Vagina (tissue), 2 donors: ENCODE data around the gene STK38L. TPM values are rescaled to one million over a fixed set of nuclear protein-coding genes. Genes with fewer than 3 reads are reported as not detected.
A peak's percentile ranks its signal among the peaks of the same experiment; 100 is the strongest.

ENCODE experiments used
- DNase-seq, 2 donors: peaks; one replicate each; pipeline ENCODE4 v3.0.0-alpha.2; 2017; ENCODE audit errors: extremely low spot score in 2 of 2
- H3K27ac ChIP-seq: fragments of 200-600 bp; sonication (generic); one replicate; pipeline ENCODE4 v1.5.1; 2019
- H3K27me3 ChIP-seq: fragments of 200-600 bp; sonication (generic); one replicate; pipeline ENCODE4 v1.5.1; 2019
- H3K36me3 ChIP-seq, 2 donors: fragments of 200-600 bp; sonication (generic); one replicate each; pipeline ENCODE4 v1.5.1; 2017 to 2019
- H3K4me1 ChIP-seq: fragments of 200-600 bp; sonication (generic); one replicate; pipeline ENCODE4 v1.5.1; 2019
- H3K4me3 ChIP-seq, 2 donors: fragments of 200-600 bp; sonication (generic); 1 replicate in 1 of 2; 2 replicates in 1 of 2; pipeline ENCODE4 v1.5.1; 2016 to 2019
- H3K9me3 ChIP-seq: fragments of 200-600 bp; sonication (generic); one replicate; pipeline ENCODE4 v1.5.1; 2019
- POLR2A ChIP-seq, 2 donors: fragments of 450-650 bp; IDR thresholded peaks; one replicate each; pipeline ENCODE4 v1.6.1; 2017; ENCODE audit warnings: antibody characterized with exemption in 2 of 2, mild to moderate bottlenecking in 2 of 2, moderate library complexity in 2 of 2
- POLR2AphosphoS5 ChIP-seq, 2 donors: sonication (generic); formaldehyde crosslinking; IDR thresholded peaks; one replicate each; pipeline ENCODE4 v1.9.0; 2017; ENCODE audit warnings: antibody characterized with exemption in 2 of 2, mild to moderate bottlenecking in 2 of 2, low read depth in 1 of 2; ENCODE audit not compliant: insufficient read depth in 1 of 2
- intact Hi-C: fragments of 100-400 bp; cut with DNase I; formaldehyde crosslinking; loops from one replicate; pipeline ENCODE4 v1.15.1; 2023
- total RNA-seq: library from RNA; depleted of rRNA; stranded (reverse); fragments of >200 nt; gene quantifications from one replicate; pipeline ENCODE4 v1.2.3, GENCODE V29; 2016
- TF ChIP-seq, protein P1 (sequence below), 3 experiments: fragments of 450-650 bp in 2 of 3; fragments of 200-600 bp in 1 of 3; sonication (generic) in 1 of 3; IDR thresholded peaks; one replicate each; pipeline ENCODE4 v1.5.1; 2017 to 2019; ENCODE audit warnings: antibody characterized with exemption in 3 of 3, mild to moderate bottlenecking in 2 of 3, moderate library complexity in 2 of 3

The STK38L gene
- total RNA-seq, 1 donor from 2014 or later = 52.8 TPM

DNA sequence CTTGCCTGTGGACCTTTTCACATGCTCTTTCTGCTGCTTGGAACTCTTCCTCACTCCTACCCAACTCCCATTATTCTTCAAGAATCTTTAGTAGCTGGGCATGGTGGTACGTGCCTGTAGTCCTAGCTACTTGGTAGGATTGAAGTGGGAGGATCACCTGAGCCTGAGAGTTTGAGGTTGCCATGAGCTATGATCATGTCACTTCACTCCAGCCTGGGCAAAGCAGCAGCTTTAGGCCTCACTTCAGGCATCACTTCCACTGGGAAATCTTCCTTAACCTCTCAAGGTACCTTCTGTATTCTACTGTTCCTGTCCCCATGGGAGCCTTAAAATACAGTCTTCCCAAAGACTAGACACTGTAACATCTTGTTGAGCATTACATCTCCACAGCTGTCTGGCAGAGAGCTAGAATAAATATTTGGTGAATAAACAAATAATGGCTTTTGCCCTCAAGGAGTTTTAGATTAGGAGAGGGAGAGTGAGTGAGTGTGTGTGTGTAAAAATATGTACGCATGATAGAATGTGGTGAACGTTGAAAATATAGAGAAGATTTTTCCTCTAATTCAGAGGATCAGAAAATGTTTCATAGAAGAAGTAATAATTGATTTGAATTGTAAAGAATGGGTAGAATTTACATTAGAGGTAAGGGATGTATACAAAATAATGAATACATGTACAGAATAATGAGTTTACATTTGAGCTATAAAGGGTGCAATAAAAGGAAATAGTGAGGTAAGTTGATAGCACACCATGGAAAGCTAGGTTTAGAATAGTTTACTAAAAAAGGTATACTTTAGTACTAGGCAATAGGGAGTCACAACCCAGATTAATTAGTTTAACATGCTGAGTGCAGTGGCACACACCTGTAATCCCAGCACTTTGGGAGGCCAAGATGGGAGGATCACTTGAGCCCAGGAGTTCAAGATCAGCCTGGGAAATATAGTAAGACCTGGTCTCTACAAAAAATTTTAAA, 59.3 kb downstream of the STK38L start:
- Histone ChIP-seq H3K4me1 (peaks cover 7% of the 10 kb centered on the region), H3K27me3 (no peaks in the 10 kb centered on the region), H3K36me3 (peaks cover 0 to 21% of the 10 kb centered on the region in 2 donors), H3K9me3 (no peaks in the 10 kb centered on the region), H3K4me3 (no peak overlapping the region), H3K27ac (no peak overlapping the region)
- intact Hi-C loops = loop anchor here (10.0 kb wide), 1 partner anchor 279 kb away; the partner anchor contains the start of gene MED21
- TF ChIP-seq POLR2AphosphoS5 (IDR thresholded peaks at IDR 0.05; ENCODE audit: insufficient read depth in 1 of 2, low read depth in 1 of 2) (no peak), POLR2A (IDR thresholded peaks at IDR 0.05) (no peak)
- TF ChIP-seq, protein P1, sequence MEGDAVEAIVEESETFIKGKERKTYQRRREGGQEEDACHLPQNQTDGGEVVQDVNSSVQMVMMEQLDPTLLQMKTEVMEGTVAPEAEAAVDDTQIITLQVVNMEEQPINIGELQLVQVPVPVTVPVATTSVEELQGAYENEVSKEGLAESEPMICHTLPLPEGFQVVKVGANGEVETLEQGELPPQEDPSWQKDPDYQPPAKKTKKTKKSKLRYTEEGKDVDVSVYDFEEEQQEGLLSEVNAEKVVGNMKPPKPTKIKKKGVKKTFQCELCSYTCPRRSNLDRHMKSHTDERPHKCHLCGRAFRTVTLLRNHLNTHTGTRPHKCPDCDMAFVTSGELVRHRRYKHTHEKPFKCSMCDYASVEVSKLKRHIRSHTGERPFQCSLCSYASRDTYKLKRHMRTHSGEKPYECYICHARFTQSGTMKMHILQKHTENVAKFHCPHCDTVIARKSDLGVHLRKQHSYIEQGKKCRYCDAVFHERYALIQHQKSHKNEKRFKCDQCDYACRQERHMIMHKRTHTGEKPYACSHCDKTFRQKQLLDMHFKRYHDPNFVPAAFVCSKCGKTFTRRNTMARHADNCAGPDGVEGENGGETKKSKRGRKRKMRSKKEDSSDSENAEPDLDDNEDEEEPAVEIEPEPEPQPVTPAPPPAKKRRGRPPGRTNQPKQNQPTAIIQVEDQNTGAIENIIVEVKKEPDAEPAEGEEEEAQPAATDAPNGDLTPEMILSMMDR (IDR thresholded peaks at IDR 0.05) = no peak
- no peak for DNase-seq

DNA sequence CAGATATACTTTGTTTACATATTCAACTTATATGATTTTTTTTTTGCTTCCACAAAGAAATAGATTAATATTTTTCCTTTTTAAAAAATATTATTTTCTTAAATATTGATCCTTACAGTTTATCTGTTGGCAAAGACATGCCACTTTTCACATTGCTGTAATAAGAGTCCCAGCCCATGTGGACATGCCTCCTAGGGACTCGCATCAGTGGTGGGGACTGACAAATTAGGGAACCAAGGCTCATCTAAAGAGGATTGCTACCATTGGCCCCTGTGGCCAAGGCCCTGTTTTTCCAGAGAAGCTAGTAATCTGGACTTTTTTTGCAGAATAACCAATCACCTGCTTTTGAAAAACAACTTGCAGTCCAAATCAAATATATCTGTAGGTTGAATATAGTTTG, 60.8 kb downstream of the STK38L start:
- Histone ChIP-seq H3K36me3 (peaks cover 0 to 20% of the 10 kb centered on the region in 2 donors), H3K27me3 (no peaks in the 10 kb centered on the region), H3K27ac (no peak overlapping the region), H3K4me3 (no peak overlapping the region), H3K9me3 (no peaks in the 10 kb centered on the region), H3K4me1 (peaks cover 7% of the 10 kb centered on the region)
- TF ChIP-seq POLR2AphosphoS5 (IDR thresholded peaks at IDR 0.05; ENCODE audit: insufficient read depth in 1 of 2, low read depth in 1 of 2) = no peak
- DNase-seq = no peak
- intact Hi-C loops = loop anchor here (10.0 kb wide), 1 partner anchor 280 kb away; the partner anchor contains the start of gene MED21

DNA sequence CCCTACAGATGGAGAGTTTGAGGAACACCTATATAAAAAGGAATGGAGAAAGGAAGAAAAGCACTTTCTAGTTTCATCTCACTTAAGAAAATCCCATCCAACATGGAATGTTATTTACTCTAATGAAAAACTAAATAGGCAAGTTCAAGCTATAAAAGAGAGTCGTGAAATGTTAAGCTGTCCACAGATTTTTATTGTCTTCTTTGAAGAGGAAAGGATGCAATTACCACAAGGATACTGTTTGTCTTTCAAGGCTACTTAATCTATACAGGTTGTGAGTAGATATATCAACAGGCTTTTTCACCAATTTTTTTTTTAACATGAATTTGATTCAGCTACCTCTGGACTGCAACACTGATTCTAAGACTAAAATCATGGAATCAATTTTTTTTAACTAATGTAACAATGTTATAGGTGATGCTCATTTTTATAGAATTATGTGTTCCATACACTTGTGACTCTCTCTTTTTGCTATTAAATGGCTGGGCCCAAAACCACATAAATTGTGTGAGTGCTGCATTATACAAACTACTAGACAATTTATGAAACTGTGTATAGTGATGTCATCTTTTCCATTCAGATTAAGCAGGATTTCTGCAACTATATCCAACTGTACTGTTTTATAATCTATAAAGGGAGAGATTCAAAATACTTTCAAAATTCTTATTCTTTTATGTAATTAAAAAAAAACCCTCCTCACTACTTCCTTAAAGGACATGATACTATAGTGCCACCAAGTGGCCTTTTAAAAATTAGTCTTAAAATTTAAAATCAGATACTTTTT, 61.8 kb downstream of the STK38L start:
- peaks cover 0 to 23% of the 10 kb centered on the region in 2 donors for H3K36me3 ChIP-seq

DNA sequence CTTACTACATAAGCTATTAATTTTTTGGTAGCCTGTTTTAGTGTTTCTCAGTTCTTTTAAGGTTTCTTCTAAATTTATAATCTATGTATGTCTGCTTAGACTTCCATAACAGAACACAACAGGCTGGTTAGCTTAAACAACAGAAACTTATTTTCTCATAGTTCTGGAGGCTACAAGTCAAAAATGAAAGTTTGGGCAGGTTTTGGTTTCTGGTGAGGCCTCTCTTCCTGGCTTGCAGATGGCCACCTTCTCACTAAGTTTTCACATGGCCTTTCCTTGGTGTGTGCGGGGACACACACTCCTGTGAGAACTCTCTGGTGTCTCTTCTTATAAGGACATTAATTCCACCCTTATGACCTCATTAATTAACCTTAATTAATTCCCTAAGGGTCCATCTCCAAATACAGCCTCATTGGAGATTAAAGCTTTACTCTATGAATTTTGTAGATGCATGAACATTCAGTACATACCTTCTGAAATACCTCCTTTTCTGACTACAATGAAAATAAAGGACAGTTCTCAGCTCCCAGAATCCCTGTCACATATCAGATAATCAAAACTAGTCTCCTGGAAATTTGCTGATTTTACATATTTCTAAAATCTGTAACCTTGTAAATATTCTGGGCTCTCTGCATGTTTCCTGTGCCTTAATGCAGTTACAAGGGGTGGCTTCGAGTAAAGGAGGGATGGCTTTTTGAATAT, 65.4 kb downstream of the STK38L start:
- intact Hi-C loops = loop anchor here (10.0 kb wide), 1 partner anchor 285 kb away; the partner anchor contains the start of gene MED21
- peaks cover 7% of the 10 kb centered on the region for H3K4me1 ChIP-seq
- H3K27ac ChIP-seq = no peak overlapping the region
- H3K27me3 ChIP-seq = no peaks in the 10 kb centered on the region
- no peaks in the 10 kb centered on the region for H3K9me3 ChIP-seq
- H3K4me3 ChIP-seq = no peak overlapping the region
- H3K36me3 ChIP-seq = peaks cover 0 to 32% of the 10 kb centered on the region in 2 donors
- TF ChIP-seq POLR2AphosphoS5 (IDR thresholded peaks at IDR 0.05; ENCODE audit: insufficient read depth in 1 of 2, low read depth in 1 of 2) (no peak), POLR2A (IDR thresholded peaks at IDR 0.05) (no peak)
- TF ChIP-seq, protein P1 (IDR thresholded peaks at IDR 0.05) = no peak
- no peak for DNase-seq

More for the DNA sequence above, 61.8 kb downstream of the STK38L start:
- DNase-seq = no peak
- no peak for TF ChIP-seq POLR2AphosphoS5 (IDR thresholded peaks at IDR 0.05; ENCODE audit: insufficient read depth in 1 of 2, low read depth in 1 of 2)
- TF ChIP-seq, protein P1 (IDR thresholded peaks at IDR 0.05) = peak; percentile 3 to 57 (median 41)
- H3K4me1 ChIP-seq = peaks cover 7% of the 10 kb centered on the region
- H3K27ac ChIP-seq = peak overlapping the region; percentile 62
- no peaks in the 10 kb centered on the region for H3K9me3 ChIP-seq
- no peak overlapping the region for H3K4me3 ChIP-seq
- intact Hi-C loops = loop anchor here (10.0 kb wide), 1 partner anchor 281 kb away; the partner anchor contains the start of gene MED21
- H3K27me3 ChIP-seq = no peaks in the 10 kb centered on the region

DNA sequence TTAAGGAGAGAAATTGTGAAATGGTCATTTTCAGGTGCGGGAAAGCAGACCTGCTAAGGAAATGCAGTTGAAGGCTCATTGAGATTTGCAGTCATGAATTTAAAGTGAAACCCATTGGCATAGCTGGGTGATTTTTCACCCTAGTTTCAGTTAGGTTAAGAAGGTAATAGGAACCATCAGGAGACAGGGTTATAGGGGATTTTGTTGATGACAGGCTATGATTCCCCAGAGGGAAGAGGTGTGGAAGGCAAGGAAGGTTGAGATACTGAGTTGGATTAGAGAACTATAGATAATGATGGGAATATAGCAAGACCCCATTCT, 65.9 kb downstream of the STK38L start:
- no peak overlapping the region for H3K4me3 ChIP-seq
- peaks cover 7% of the 10 kb centered on the region for H3K4me1 ChIP-seq
- H3K27me3 ChIP-seq = no peaks in the 10 kb centered on the region
- no peak overlapping the region for H3K27ac ChIP-seq
- intact Hi-C loops = loop anchor here (10.0 kb wide), 1 partner anchor 285 kb away; the partner anchor contains the start of gene MED21
- peaks cover 0 to 37% of the 10 kb centered on the region in 2 donors for H3K36me3 ChIP-seq
- no peak for DNase-seq
- TF ChIP-seq POLR2AphosphoS5 (IDR thresholded peaks at IDR 0.05; ENCODE audit: insufficient read depth in 1 of 2, low read depth in 1 of 2) (no peak), POLR2A (IDR thresholded peaks at IDR 0.05) (no peak)
- TF ChIP-seq, protein P1 (IDR thresholded peaks at IDR 0.05) = no peak
- H3K9me3 ChIP-seq = no peaks in the 10 kb centered on the region
